Erythroblast (primary cell): Measurements from ENCODE around the gene ISY1.

Experiments
- GATA1 ChIP-seq: IDR thresholded peaks from 2 replicates; pipeline ENCODE4 v1.6.1; 2011; ENCODE audit warnings: low read depth, mild to moderate bottlenecking, control low read depth, low read length, moderate library complexity
- POLR2A ChIP-seq: IDR thresholded peaks from 2 replicates; pipeline ENCODE4 v1.6.1; 2011; ENCODE audit warnings: mild to moderate bottlenecking, low read length

- TF ChIP-seq POLR2A (no peak), GATA1 (no peak)
Measured at GRCh38 chr3:129117134-129117533, 43.7 kb downstream of the ISY1 start.
